ENCODE measurements around the gene MAP3K2.

DNA sequence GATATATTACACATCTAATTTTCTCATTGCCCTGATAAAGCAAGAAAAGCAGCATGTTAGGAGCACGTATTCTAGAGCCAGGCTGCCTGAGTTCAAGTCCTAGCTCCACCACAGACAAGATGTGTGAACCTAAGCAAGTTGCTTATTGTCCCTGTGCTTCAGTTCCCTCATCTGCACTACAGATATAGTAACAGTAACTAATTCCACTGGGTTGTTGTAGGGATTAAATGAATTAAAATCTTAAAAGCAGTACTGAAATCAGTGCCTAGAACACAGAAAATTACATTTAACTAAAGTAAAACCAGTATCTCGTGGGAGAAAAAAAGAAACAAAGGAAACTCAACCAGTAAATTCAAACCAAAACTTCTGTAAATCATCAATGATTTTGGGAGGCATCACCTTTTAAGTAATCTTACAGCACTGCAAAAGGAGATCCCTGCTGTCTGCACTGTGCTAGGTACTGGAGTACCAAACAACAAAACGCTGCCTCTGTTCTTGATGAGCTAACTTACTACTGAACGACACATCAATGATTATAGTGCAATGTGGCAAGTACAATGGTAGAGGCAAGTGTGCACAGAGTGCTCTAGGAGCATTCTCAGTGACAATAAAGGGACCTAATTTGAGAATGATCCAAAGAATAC lies 7.9 kb downstream of the MAP3K2 start:
- TF ChIP-seq CTCF (conservative IDR thresholded peaks at IDR 0.05; ENCODE audit: low read length), result no peak
- no peak for TF ChIP-seq EZH2phosphoT487 (IDR thresholded peaks at IDR 0.05; ENCODE audit: borderline replicate concordance)

Measured in Loucy (cell line).